ENCODE measurements around the gene NAP1L1.

DNA sequence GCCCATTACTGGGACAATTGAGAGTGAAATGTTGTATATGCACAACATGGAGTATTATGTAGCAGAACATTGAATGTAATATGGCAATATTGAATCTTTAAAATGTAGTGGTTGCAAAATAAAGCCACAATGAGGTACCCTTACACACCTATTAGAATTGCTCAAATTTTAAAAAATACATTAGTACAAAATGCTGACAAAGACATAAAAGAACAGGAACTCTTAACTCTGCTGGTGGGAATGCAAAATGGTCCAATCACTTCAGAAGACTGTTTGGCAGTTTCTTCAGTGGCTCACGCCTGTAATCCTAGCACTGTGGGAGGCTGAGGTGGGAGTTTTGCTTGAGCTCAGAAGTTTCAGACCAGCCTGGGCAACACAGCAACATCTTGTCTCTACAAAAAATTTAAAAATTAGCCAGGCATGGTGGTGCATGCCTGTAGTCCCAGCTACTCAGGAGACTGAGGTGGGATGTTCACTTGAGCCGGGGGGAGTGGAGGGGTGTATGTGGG lies 6.8 kb upstream of the NAP1L1 start:
- no peak for TF ChIP-seq POLR2A (IDR thresholded peaks at IDR 0.05)
- TF ChIP-seq, protein P1, sequence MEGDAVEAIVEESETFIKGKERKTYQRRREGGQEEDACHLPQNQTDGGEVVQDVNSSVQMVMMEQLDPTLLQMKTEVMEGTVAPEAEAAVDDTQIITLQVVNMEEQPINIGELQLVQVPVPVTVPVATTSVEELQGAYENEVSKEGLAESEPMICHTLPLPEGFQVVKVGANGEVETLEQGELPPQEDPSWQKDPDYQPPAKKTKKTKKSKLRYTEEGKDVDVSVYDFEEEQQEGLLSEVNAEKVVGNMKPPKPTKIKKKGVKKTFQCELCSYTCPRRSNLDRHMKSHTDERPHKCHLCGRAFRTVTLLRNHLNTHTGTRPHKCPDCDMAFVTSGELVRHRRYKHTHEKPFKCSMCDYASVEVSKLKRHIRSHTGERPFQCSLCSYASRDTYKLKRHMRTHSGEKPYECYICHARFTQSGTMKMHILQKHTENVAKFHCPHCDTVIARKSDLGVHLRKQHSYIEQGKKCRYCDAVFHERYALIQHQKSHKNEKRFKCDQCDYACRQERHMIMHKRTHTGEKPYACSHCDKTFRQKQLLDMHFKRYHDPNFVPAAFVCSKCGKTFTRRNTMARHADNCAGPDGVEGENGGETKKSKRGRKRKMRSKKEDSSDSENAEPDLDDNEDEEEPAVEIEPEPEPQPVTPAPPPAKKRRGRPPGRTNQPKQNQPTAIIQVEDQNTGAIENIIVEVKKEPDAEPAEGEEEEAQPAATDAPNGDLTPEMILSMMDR (IDR thresholded peaks at IDR 0.05 in 4 of 5, conservative IDR thresholded peaks at IDR 0.05 in 1 of 5): no peak
